ENCODE results near the gene TMEM185A.
"Not testable (repeated sequence)": the region's sequence is repeated elsewhere in the genome, so short reads cannot be mapped to it uniquely, and the experiment has no call there.

The TMEM185A gene

DNA sequence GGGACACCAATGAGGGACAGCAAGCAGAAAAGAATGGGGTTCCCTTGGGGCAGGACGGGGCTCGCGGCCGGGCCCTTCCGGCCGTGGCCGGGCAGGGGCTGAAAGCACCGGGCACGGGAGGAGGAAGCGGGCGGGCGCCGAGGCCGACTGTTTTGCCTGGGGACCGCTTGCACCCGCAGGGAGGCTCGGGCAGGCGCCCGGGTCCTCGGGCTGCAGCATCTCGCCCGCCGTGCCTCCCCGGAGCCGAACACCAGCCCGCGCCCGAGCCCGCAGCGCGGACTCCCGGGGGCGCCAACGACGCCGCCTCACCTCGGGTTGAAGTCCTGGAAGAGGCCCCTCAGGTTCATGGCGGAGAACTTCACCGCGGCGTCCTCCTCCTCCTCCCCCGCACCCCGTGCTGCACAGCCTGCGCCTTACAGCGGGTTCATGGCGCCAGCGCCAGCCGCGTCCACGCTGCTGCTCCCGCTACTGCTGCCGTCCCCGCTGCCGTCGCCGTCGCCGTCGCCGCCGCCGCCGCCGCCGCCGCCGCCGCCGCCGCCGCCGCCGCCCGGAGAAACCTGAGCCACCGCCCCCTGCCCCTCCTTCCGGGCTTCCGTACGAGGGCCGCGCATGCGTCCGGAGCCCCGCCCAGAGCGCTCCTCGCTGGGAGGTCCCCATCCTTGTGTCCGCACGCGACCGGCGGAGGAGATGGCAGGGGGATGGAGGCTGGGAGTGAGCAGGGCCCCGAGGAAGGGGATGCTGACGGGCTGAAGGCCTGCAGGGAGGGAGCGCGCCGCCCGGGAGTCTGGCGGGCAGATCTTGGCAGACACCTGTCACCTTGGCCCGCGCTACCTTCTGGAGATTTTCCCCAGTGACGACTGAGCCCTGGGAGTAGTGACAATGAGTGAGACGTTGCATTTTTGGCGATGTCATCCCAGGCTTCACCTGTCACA lies at the start of gene TMEM185A:
TSS of gene TMEM185A (minus strand) at position 559 of the 932 bp plus-strand sequence. CDS start at position 347, 212 bp downstream.
- no peak for TF ChIP-seq MYC (IDR thresholded peaks at IDR 0.05; ENCODE audit: low read depth, low read length)
- peak; percentile 35 for TF ChIP-seq POLR2A (IDR thresholded peaks at IDR 0.05; ENCODE audit: extremely low read depth, insufficient read length)
- peak; percentile 78 for DNase-seq (ENCODE audit: low read depth)
- H3K4me3 ChIP-seq (ENCODE audit: low read depth, low read length) = peak within 1 kb of the TSS; percentile 74

DNA sequence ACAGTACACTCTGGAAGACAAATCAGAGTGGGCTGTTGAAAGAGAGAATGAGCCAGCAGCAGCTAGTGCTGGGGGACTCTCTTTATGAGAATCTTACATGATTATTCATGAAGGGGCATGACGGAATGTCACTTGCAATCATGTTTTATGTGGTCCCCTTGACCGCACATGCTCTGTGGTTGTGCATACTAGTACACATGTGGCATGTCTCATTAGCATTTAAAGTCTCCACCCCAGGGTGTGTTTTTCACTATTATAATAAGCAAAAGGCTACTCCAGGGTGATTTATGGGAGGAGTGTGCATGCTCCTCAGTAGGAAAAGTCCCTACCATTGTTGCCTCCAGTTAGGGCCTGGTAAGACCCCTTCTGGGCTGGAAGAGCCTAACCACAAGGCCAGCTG lies 49.6 kb upstream of the TMEM185A start:
- no peak for DNase-seq (ENCODE audit: low read depth)
- no peak for TF ChIP-seq MYC (IDR thresholded peaks at IDR 0.05; ENCODE audit: low read depth, low read length)
- TF ChIP-seq, protein P1, sequence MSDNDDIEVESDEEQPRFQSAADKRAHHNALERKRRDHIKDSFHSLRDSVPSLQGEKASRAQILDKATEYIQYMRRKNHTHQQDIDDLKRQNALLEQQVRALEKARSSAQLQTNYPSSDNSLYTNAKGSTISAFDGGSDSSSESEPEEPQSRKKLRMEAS (IDR thresholded peaks at IDR 0.05; ENCODE audit: low read depth, low read length) = no peak
- no peak for TF ChIP-seq POLR2A (IDR thresholded peaks at IDR 0.05; ENCODE audit: extremely low read depth, insufficient read length)
- TF ChIP-seq, protein P2, sequence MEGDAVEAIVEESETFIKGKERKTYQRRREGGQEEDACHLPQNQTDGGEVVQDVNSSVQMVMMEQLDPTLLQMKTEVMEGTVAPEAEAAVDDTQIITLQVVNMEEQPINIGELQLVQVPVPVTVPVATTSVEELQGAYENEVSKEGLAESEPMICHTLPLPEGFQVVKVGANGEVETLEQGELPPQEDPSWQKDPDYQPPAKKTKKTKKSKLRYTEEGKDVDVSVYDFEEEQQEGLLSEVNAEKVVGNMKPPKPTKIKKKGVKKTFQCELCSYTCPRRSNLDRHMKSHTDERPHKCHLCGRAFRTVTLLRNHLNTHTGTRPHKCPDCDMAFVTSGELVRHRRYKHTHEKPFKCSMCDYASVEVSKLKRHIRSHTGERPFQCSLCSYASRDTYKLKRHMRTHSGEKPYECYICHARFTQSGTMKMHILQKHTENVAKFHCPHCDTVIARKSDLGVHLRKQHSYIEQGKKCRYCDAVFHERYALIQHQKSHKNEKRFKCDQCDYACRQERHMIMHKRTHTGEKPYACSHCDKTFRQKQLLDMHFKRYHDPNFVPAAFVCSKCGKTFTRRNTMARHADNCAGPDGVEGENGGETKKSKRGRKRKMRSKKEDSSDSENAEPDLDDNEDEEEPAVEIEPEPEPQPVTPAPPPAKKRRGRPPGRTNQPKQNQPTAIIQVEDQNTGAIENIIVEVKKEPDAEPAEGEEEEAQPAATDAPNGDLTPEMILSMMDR (IDR thresholded peaks at IDR 0.05; ENCODE audit: low read depth, low read length) = no peak
- no peak overlapping the region for H3K4me3 ChIP-seq (ENCODE audit: low read depth, low read length)

DNA sequence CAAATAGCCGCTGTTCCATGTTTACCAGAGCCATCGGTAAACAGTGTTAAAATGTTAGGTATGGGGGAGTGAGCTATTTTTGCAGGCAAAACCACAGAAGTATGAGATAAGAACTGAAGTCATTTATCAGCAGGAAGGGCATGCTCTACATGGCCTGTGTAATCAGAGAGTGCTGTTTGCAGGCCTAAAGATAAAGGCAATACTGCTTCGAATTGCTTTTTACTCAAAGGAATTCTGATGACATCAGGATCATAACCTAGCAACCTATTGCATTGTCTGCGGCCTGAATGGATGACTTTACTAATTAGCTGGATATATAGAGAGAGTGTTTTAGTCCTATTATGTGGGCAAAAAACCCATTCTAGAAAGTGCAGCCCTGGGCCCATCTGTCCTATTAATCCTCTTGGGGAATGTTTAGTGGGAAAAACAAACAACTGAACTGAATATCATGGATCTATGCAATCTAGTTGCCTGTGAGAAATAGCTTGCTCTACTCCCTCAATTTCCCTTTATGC lies 47.6 kb upstream of the TMEM185A start:
- not testable (repeated sequence) for H3K4me3 ChIP-seq (ENCODE audit: low read depth, low read length); DNase-seq (ENCODE audit: low read depth)

DNA sequence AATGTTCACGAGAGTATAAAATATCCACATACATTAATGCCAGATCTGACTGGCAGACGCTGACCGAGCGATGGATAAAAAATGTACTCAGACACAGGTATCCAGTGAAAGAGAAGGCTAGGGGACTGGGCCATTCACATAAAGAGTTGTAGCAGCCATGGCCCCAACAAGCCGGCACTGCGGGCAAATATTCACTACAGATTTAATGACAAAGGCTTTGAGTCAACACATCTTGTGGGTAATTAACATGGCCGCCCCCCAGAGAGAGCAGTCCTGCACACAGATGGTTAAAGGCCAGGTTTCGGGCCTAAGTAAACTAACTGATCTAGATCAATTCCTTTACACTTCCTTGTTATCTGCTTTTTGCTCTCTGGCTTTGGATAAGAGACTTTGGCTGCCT lies 44.0 kb upstream of the TMEM185A start:
- DNase-seq (ENCODE audit: low read depth); H3K4me3 ChIP-seq (ENCODE audit: low read depth, low read length): not testable (repeated sequence)

DNA sequence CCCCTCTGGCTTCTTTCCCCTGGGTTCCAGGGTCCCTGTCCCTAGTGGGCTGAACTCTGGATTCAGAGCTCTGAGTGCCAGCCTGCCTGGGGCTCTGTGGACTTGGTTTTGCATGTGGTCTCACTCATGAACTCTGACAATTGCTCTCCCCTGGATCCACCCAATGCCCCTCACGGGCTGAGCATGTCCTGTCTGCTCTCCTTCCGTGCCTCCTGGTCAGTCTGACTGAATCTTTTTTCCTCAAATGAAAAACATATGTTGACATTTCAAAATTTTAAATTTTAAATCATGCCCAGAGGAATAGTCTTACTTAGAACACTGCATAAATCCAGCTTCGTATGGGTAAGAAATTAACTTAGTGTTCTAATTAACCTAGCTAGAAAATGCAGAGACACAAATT lies 43.5 kb upstream of the TMEM185A start:
- not testable (repeated sequence) for DNase-seq (ENCODE audit: low read depth); H3K4me3 ChIP-seq (ENCODE audit: low read depth, low read length)

DNA sequence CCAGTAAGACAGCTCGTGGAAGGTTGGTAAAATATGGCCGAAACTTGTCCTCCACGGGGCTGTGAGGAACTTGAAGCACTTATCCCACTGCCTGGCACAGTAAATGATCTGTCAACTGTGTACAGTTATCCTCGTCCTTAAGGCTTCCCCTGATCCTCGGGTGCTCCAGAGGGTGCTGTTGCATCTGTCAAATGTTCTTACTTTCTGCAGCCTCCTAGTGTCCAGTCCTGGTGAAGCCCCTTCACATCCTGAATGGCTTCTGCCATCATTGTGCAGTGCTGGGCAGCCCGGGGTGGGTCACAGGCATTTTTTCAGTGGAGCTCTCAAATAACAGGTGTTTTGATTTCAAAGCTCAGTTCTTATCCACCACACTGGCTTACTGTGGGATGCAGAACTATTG lies 29.0 kb upstream of the TMEM185A start:
- not testable (repeated sequence) for DNase-seq (ENCODE audit: low read depth); H3K4me3 ChIP-seq (ENCODE audit: low read depth, low read length)

DNA sequence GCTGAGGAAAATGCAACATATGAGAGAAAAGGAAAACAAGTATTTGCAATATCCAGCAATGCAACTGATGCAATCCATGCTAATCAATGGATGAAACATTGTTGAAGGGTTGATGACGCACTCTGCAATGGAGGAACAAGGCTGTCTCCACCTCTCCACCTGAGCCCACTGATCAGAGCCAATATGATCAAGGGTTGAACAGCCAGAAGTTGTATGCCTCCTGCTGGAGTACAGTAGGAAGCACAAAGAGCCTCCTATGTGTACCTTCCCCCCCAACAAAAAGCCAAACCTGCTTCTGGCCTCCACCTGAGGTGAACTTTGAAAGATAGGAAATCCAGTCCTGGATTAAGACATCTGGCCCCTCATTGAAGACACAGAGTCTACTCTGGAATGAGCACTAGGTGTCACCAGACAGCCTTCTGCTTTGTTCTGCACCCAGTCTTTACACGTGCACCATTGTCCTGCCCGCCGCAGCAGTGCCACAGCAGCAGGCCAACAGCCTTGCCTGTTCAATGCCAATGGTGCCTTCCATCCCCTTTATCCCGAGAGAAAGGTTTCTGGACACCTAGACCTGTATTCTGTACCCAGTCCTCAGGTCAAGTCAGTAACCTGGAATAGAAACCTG lies 24.8 kb upstream of the TMEM185A start:
- DNase-seq (ENCODE audit: low read depth) = not testable (repeated sequence)

DNA sequence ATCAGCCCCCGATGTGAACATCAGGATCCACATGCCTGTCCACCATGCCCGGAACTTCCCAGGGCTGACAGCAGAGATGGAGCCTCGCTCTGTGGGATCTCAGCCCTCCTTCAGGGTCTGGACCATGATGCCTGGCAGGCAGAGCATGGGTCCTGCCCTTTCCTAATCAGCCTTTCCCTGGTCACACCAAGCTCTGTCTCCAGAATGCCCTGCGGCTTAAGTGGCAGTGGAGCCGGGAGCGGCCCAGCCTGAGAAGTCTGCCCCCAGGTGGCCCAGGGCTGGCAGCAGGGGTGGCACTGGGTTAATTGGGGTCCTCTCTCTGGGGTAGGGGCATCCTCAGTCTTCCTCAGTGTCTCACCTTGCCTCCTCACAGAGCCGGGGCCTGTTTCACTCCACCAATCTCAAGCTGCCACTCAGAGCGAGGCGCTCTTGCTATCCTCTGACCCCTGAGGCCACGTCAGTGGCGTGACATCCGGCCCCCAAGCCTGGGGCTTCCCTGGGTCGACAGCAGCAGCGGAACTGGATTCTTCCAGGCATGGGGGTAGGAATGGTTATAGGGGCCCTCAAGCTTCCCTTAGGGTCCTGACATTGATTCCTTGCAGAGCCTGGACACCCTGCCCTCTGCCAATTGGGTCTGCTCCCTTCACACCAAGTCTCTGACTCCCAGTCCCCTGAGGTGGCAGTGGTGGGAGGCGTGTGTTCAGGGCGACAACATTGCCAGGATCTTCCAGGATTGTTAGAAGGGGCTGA lies 20.8 kb upstream of the TMEM185A start:
- H3K4me3 ChIP-seq (ENCODE audit: low read depth, low read length) = no peak overlapping the region
- TF ChIP-seq MYC (IDR thresholded peaks at IDR 0.05; ENCODE audit: low read depth, low read length) = no peak
- TF ChIP-seq, protein P2 (IDR thresholded peaks at IDR 0.05; ENCODE audit: low read depth, low read length) = no peak
- no peak for DNase-seq (ENCODE audit: low read depth)

More for the DNA sequence above, 24.8 kb upstream of the TMEM185A start:
- not testable (repeated sequence) for H3K4me3 ChIP-seq (ENCODE audit: low read depth, low read length)

DNA sequence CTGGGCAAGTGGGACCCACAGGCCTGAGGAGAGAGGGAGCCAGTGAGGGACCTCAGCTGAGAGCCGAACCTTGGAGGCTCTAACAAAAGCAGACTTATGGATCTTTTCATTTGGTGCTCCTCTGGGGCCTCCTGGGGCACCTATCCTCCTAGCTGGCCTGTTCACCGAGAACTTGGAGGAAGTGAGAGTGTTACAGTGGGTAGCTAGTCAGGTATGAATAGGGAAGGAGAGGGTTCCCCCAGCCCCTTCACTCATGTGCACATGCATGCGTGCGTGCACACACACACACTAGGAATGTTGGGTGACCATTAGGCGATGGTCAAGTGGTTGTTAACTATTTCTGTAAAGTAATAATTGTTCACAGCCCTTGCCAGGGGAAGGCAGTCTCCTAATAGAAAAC lies 18.6 kb upstream of the TMEM185A start:
- no peak for DNase-seq (ENCODE audit: low read depth)
- no peak overlapping the region for H3K4me3 ChIP-seq (ENCODE audit: low read depth, low read length)
- TF ChIP-seq MYC (IDR thresholded peaks at IDR 0.05; ENCODE audit: low read depth, low read length) (no peak), POLR2A (IDR thresholded peaks at IDR 0.05; ENCODE audit: extremely low read depth, insufficient read length) (no peak)
- TF ChIP-seq, protein P1 (IDR thresholded peaks at IDR 0.05; ENCODE audit: low read depth, low read length) = no peak
- TF ChIP-seq, protein P2 (IDR thresholded peaks at IDR 0.05; ENCODE audit: low read depth, low read length) = no peak

Data from NB4 (cell line).